Fibroblast of the conjunctiva (primary cell): ENCODE results near the gene TLL1.

ENCODE experiments used
- DNase-seq: peaks from one replicate; pipeline ENCODE4 v3.0.0-alpha.2; 2010; ENCODE audit warnings: low read depth

Gene TLL1

DNA sequence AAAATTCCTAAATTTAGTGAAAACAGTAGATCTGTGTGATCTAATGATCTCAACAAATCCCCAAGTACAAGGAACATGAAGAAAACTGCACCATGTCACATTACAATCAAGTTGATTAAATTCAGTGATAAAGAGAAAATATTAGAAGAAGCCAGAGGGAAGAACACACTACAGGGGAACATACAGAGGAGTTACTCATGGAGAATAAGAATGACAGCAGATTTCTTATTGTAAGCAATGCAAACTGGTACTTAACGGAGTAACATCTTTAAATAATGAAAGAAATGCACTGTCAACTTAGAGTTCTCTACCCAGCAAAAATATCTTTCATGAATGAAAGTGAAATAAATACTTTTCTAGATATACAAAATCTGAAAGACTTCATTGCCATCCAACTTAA lies 21.1 kb downstream of the TLL1 start:
- DNase-seq: no peak

- no peak for DNase-seq
Measured at GRCh38 chr4:165905405-165906027, 32.5 kb downstream of the TLL1 start.

DNA sequence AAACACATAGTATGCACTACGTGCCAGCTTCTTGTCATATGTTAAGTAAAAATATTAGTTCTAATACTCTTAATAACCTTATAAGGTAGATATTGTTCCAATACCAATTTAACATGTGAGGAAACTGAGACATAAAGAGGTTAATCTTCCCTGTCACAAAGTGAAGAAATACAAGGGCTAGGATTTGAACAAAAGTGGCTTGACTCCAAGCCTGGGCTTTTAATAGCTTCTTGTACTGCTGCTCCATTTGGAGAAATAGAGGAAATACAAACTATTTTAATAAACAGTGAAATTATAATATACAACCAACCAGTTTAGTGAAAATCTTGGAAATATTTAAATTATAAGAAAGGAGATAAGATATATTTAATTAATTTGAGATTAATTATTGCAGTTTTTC lies 33.2 kb downstream of the TLL1 start:
- no peak for DNase-seq

DNA sequence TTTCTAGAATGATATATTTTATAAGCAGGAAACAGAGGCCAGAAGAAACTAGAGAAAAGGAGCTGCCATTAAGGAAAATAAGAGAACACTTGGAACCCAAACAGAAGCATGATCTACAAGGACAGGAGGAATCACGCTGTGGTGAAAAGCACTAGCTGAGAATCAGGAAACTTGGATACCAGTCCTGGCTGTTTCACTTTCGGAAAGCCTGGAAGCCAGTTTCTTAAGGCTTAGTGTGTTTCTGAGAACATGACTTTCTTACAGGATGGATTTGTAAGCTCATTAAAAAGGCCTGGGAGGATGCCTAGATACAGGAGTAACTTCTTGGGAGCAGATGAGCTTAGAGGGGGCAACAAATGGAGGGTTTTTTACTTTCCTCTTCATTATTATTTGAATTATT lies 36.9 kb downstream of the TLL1 start:
- DNase-seq: no peak

- no peak for DNase-seq
Measured at GRCh38 chr4:165915215-165915614, 42.2 kb downstream of the TLL1 start.

- no peak for DNase-seq
Measured at GRCh38 chr4:165921546-165921945, 48.5 kb downstream of the TLL1 start.

DNA sequence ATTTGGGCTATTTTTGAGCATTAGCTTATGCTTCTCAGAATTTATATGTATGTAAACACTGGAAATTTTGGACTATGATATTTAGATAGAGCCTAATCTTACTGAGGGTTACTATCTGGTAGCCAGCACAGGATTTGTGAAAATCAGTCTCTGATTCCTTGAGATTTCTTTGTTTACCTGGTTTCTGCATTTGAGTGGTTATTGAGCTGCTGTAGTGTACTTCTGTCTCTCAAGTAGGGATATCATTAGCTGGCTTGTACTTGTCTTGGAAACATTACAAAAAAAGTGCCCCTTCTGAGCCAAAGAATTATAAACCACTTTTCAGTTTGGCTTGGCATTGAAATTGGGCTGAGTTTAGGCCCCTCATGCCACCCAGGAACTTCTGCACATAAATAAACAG lies 49.7 kb downstream of the TLL1 start:
- no peak for DNase-seq

DNA sequence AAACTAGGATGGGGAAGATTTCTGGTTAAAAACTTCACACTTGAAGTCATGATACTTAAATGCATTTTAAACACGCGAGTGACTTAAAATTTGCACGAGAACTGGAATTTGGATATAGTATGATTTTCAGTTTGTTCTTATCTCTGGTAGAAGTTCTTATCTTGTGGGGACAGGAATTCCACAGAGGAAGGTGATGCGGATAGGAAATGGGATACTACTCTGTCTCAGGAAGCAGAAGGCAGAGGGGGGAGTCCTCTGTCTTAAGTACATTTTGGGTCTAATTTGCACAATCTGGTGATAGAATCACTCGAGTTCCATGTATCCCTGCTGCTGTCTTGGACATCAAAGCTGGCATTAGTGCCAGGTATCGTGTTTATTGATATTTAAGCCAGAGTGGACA lies 53.3 kb downstream of the TLL1 start:
- DNase-seq: no peak

- DNase-seq: no peak
Measured at GRCh38 chr4:165927366-165927765, 54.3 kb downstream of the TLL1 start.

- DNase-seq: no peak
Measured at GRCh38 chr4:165927815-165928214, 54.8 kb downstream of the TLL1 start.

DNA sequence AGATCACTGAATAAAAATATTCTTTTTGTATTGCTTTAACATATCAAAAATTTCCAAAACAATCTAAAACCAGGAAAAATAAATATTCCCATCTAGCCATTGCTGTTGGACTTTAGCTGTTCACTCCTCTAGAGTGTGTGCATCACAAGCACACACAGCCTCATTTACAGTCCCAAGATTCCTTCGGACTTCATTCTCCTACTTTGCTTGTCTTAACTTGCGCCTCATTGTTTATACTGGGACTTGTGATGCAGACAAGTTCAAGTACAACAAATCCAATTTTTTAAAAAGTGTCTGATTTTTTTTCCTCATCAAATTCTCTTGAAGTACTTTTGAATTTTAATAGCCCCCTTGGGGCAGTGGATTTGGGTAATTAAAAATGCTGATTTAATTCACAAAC lies 55.6 kb downstream of the TLL1 start:
- no peak for DNase-seq

DNA sequence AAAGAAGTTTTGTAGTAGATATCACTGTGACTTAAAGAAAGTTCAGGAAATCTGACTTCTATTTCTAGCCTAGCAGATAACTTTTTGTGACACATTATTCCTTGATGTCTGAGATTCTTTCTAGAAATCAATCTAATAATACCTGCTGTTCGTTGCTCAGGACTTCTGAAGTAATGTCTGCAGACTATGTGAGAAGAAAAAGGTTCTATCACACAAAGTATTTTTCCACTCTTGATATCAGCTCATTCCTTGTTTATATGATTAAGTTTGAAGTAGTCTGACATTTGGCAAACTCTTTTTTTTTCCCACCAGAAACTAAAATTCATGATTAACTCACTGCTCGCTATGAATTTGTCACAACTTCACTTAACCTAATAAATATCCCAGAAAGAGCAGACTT lies 56.6 kb downstream of the TLL1 start:
- no peak for DNase-seq

- DNase-seq: no peak
Measured at GRCh38 chr4:165931741-165932140, 58.7 kb downstream of the TLL1 start.

DNA sequence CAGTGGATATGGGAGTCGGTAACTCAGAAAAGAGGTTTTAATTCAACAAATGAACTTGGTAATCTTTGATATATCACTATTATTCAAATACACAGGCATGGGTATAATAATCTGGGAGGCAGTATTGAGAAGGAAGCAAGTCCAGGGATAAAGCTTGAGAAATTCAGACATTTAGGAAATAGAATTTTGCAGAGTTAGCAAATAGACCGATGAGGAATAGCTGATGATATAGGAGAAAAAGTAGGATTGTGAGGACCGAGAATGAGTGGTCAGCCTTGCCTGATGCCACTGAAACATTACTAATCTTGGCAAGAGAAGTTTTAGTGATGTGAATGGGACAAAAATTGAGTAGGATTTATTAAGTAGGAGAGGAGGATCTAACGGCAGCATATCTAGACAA lies 71.9 kb downstream of the TLL1 start:
- DNase-seq: no peak

- no peak for DNase-seq
Measured at GRCh38 chr4:165945991-165946390, 73.0 kb downstream of the TLL1 start.

- DNase-seq: no peak
Measured at GRCh38 chr4:165947019-165947418, 74.0 kb downstream of the TLL1 start.

DNA sequence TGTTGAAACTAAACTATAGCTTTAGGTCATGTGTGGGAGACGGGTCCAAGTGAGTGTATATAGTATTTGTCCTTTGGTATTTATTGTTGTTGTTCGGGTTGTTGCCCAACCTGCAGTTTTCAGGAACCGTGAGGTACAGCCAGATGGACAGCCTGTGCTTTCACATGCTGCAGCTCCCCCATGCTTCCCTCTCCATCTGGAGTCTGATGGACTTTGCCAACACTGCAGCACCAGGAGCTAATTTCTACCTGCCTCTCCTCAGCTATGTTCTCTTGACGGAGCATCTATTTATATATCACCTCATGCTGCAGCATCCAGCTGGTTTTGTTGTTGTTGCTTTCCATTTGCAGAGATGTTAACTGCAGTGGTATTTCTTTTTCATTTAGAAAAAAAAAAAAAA lies 80.1 kb downstream of the TLL1 start:
- DNase-seq: no peak

DNA sequence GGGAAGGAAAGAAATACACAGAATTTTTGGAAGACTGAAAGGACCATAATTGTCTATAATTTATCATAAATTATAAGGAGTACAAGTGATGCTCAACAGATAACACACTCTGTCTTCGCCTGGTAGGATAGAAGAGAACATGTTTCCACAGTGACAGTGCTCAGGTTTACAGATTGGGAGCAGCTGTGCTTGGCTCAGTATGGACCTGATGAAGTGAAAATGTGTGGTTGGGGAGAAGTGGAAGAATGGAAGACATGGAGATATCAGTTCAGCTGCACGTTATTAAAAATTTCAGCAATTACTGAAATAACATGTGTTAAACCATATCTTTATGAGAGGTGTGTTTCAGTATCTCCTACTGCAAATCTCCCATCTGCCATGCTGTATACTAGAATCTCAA lies 90.6 kb downstream of the TLL1 start:
- no peak for DNase-seq

DNA sequence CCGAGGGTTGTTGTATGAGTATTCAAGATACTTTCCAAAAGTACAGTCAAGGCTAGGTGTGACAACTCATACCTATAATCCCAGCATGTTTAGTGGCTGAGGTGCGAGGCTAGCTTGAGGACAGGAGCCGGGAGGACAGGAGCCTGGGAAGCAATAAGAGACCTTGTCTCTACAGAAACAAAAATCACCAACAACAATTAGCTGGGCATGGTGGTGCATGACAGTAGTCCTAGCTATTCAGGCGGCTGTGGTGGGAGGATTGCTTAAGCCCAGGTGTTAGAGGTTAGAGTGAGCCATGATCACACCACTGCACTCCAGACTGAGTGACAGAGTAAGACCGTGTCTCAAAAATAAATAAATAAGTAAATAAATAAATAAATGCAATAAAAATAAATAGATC lies 91.6 kb downstream of the TLL1 start:
- no peak for DNase-seq

GRCh38 chr4:165965503-165965902 lies 92.5 kb downstream of the TLL1 start:
- no peak for DNase-seq

- DNase-seq: no peak
Measured at GRCh38 chr4:165966833-165967232, 93.8 kb downstream of the TLL1 start.

GRCh38 chr4:165967486-165967885 lies 94.4 kb downstream of the TLL1 start:
- DNase-seq: no peak

- no peak for DNase-seq
Measured at GRCh38 chr4:165970703-165971420, 97.8 kb downstream of the TLL1 start.

- DNase-seq: no peak
Measured at GRCh38 chr4:165971446-165971845, 98.4 kb downstream of the TLL1 start.
